Measurements from ENCODE around the gene BTBD7.

The BTBD7 gene

GRCh38 chr14:93330609-93331000 lies 2.2 kb downstream of the BTBD7 start:
- DNase-seq (ENCODE audit: low read depth): no peak

GRCh38 chr14:93329965-93330608 lies 2.7 kb downstream of the BTBD7 start:
- DNase-seq (ENCODE audit: low read depth): no peak

GRCh38 chr14:93328546-93328945 lies 4.3 kb downstream of the BTBD7 start:
- DNase-seq (ENCODE audit: low read depth): no peak

GRCh38 chr14:93326196-93326595 lies 6.6 kb downstream of the BTBD7 start:
- no peak for DNase-seq (ENCODE audit: low read depth)

- no peak for DNase-seq (ENCODE audit: low read depth)
Observed at GRCh38 chr14:93323600-93324174, 9.1 kb downstream of the BTBD7 start.

- DNase-seq (ENCODE audit: low read depth): no peak
Observed at GRCh38 chr14:93322929-93323599, 9.8 kb downstream of the BTBD7 start.

- DNase-seq (ENCODE audit: low read depth): no peak
Observed at GRCh38 chr14:93320489-93320888, 12.3 kb downstream of the BTBD7 start.

GRCh38 chr14:93319958-93320357 lies 12.9 kb downstream of the BTBD7 start:
- no peak for DNase-seq (ENCODE audit: low read depth)

- no peak for DNase-seq (ENCODE audit: low read depth)
Observed at GRCh38 chr14:93319494-93319893, 13.3 kb downstream of the BTBD7 start.

- no peak for DNase-seq (ENCODE audit: low read depth)
Observed at GRCh38 chr14:93318927-93319326, 13.9 kb downstream of the BTBD7 start.

GRCh38 chr14:93317875-93318807 lies 14.7 kb downstream of the BTBD7 start:
- DNase-seq (ENCODE audit: low read depth): no peak

GRCh38 chr14:93317210-93317874 lies 15.5 kb downstream of the BTBD7 start:
- no peak for DNase-seq (ENCODE audit: low read depth)

- DNase-seq (ENCODE audit: low read depth): no peak
Observed at GRCh38 chr14:93316716-93317115, 16.1 kb downstream of the BTBD7 start.

GRCh38 chr14:93315575-93315974 lies 17.3 kb downstream of the BTBD7 start:
- DNase-seq (ENCODE audit: low read depth): no peak

GRCh38 chr14:93311082-93311481 lies 21.8 kb downstream of the BTBD7 start:
- DNase-seq (ENCODE audit: low read depth): no peak

GRCh38 chr14:93309427-93309966 lies 23.3 kb downstream of the BTBD7 start:
- no peak for DNase-seq (ENCODE audit: low read depth)

GRCh38 chr14:93308686-93309345 lies 24.0 kb downstream of the BTBD7 start:
- no peak for DNase-seq (ENCODE audit: low read depth)

GRCh38 chr14:93306812-93307211 lies 26.0 kb downstream of the BTBD7 start:
- no peak for DNase-seq (ENCODE audit: low read depth)

- DNase-seq (ENCODE audit: low read depth): no peak
Observed at GRCh38 chr14:93305725-93306418, 27.0 kb downstream of the BTBD7 start.

GRCh38 chr14:93304771-93305170 lies 28.1 kb downstream of the BTBD7 start:
- DNase-seq (ENCODE audit: low read depth): no peak

All from activated T-cell treated with anti-CD3 and anti-CD28 coated beads for 1 hour (primary cell).